ENCODE results near the gene RBM23.

RBM23 gene

GRCh38 chr14:22884738-22885523 lies 34.0 kb downstream of the RBM23 start:
- no peak for DNase-seq

- no peak for DNase-seq
Measured at GRCh38 chr14:22884076-22884737, 34.7 kb downstream of the RBM23 start.

- no peak for DNase-seq
Measured at GRCh38 chr14:22883173-22883976, 35.6 kb downstream of the RBM23 start, which contains the start of gene REM2. Gene REM2, plus strand, starts transcription at chr14:22883222. Its CDS starts 66 bp downstream, at chr14:22883288.

- no peak for DNase-seq
Measured at GRCh38 chr14:22882529-22883172, 36.3 kb downstream of the RBM23 start.

- no peak for DNase-seq
Measured at GRCh38 chr14:22882064-22882463, 36.9 kb downstream of the RBM23 start.

GRCh38 chr14:22878271-22879246 lies 40.4 kb downstream of the RBM23 start:
- DNase-seq, result no peak

GRCh38 chr14:22877000-22877501 lies 41.9 kb downstream of the RBM23 start:
- no peak for DNase-seq

GRCh38 chr14:22875748-22876319 lies 43.1 kb downstream of the RBM23 start:
- no peak for DNase-seq

GRCh38 chr14:22875003-22875747 lies 43.8 kb downstream of the RBM23 start:
- DNase-seq, result no peak

GRCh38 chr14:22872833-22873520 lies 46.0 kb downstream of the RBM23 start:
- DNase-seq, result no peak

GRCh38 chr14:22872033-22872832 lies 46.7 kb downstream of the RBM23 start:
- DNase-seq, result peak; percentile 86

- DNase-seq, result peak; percentile 87
Measured at GRCh38 chr14:22871224-22872032, 47.5 kb downstream of the RBM23 start, which contains the start of gene LRP10. Gene LRP10, plus strand, starts transcription at chr14:22871740. Its CDS starts 564 bp downstream, at chr14:22872304.

- no peak for DNase-seq
Measured at GRCh38 chr14:22870811-22871223, 48.1 kb downstream of the RBM23 start.

- DNase-seq, result no peak
Measured at GRCh38 chr14:22866874-22867273, 52.1 kb downstream of the RBM23 start.

GRCh38 chr14:22865424-22866405 lies 53.2 kb downstream of the RBM23 start:
- DNase-seq, result no peak

- DNase-seq, result no peak
Measured at GRCh38 chr14:22864979-22865378, 54.0 kb downstream of the RBM23 start.
